ENCODE measurements around the gene WWTR1.

WWTR1 gene

DNA sequence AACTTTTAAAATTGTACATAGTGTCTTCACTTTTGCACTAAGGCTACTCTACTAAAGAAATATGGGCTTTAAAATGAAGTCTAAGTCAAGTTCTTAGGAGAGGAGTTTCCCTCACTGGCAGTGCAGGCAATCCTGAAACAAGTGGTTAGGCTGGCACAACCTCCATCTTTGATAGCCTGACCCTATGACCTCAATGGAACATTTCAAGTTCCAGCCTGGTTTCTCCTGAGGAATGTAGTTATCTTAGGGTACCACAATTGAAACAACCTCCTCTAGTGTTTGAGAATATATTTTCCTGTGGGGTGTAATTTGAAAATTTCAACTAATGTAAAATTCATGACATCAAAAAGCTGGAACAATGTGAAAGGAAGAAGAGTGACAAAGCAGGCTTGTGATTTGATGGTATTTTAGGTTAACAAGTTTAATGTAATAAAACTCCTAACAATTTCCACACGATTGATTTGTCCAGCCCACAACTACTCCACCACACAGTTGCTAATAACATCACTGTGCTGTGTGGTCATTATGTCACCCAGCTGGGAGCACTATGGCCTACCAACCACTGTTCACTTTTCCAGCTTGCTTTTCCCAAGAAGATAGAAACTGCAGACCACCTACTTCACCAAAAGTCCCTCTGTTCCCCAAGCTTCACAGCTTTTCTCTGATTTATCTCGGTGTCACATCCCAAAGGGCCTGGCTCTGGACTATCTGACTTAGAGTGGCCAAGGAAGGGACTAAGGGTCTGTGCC lies 1.8 kb downstream of the WWTR1 start:
- Histone ChIP-seq H3K4me3 (peak overlapping the region; percentile 82), H3K27ac (peak overlapping the region; percentile 98)
- DNase-seq (ENCODE audit: low spot score) = no peak
- TF ChIP-seq, protein P1, sequence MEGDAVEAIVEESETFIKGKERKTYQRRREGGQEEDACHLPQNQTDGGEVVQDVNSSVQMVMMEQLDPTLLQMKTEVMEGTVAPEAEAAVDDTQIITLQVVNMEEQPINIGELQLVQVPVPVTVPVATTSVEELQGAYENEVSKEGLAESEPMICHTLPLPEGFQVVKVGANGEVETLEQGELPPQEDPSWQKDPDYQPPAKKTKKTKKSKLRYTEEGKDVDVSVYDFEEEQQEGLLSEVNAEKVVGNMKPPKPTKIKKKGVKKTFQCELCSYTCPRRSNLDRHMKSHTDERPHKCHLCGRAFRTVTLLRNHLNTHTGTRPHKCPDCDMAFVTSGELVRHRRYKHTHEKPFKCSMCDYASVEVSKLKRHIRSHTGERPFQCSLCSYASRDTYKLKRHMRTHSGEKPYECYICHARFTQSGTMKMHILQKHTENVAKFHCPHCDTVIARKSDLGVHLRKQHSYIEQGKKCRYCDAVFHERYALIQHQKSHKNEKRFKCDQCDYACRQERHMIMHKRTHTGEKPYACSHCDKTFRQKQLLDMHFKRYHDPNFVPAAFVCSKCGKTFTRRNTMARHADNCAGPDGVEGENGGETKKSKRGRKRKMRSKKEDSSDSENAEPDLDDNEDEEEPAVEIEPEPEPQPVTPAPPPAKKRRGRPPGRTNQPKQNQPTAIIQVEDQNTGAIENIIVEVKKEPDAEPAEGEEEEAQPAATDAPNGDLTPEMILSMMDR (IDR thresholded peaks at IDR 0.05) = no peak

DNA sequence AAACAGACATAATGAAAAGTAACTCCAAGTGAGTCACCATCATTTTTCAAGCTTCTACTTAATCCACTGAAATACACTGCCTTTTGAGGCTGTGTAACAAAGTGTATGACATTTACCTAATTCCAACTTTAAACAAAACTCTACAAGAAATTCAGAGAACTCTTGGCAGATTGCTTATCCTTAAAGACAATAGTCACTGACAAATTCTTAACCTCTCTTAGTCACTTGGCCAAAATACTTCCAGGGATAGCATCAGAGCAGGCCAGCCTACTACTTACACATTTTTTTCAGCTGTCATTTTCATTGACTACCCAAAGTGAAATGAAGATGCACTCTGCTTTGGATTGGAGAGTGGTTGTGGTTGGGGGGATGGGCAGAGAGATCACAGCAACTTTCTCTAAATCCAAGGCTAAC lies 3.6 kb downstream of the WWTR1 start:
- no peak for DNase-seq (ENCODE audit: low spot score)
- Histone ChIP-seq H3K27ac (peak overlapping the region; percentile 50 to 98), H3K4me3 (peak overlapping the region; percentile 82)
- TF ChIP-seq, protein P1 (IDR thresholded peaks at IDR 0.05) = no peak

DNA sequence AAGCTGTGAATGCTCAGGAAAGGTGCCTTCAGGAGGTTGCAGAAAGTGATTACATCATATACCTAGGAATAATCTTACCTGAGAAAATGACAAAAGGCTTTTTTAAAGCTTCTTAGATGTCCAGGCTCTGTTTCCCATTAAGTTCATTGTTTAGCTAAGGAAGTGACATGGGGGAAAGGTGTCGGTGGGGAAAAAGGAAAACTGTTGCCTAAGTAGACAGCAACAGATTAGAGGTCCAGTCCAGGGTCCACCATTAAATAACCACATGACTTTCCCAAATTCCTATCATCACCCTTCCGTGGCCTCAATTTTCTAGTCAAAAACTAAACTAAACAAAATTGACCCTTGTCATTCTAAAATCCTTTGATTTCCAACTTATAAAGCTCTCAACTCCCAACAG lies 4.3 kb downstream of the WWTR1 start:
- DNase-seq (ENCODE audit: low spot score) = no peak
- Histone ChIP-seq H3K27ac (peak overlapping the region; percentile 43 to 98), H3K4me3 (peak overlapping the region; percentile 82)
- TF ChIP-seq, protein P1 (IDR thresholded peaks at IDR 0.05) = no peak

DNA sequence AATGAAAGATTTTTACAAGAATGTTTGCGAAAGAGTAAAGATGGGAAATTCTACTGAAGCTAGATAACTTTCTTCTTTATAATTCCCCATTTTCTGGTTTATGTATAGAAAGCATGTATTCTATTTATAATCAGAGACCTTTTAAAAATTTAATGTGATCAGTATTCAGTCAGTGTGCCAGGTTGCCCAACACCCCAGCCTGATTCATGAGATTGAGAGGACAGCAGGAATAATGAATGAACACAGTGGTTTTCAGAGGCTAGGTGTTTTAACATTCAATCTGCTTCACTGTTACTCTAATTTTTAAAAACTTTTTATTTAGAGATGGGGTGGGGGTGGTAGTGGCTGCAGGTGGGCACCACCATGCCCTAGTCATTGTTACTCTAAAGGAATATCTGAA lies 4.7 kb downstream of the WWTR1 start:
- H3K27ac ChIP-seq = peak overlapping the region; percentile 32 to 43
- DNase-seq (ENCODE audit: low spot score) = no peak
- H3K4me3 ChIP-seq = peak overlapping the region; percentile 82
- TF ChIP-seq, protein P1 (IDR thresholded peaks at IDR 0.05) = no peak

DNA sequence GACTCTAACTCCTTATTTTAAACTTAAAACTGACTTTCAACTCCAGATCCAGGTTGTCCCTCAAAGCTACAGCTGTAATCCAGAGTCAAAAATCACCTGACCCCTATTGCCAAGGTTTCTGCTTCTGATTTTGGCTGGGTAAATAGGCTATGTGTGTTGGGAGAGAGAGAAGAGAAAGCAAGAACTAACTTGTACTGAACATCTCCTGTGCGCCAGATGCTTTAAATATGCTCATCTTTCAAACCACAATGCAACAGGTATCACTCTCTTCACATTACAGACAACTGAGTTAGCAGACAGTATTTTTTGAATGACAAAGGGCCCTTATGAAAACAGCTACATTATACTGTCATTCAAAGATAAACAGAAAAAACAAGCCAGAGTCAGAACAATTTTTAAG lies 7.0 kb downstream of the WWTR1 start:
- DNase-seq (ENCODE audit: low spot score) = no peak
- TF ChIP-seq, protein P1 (IDR thresholded peaks at IDR 0.05) = no peak
- Histone ChIP-seq H3K4me3 (peak overlapping the region; percentile 39), H3K27ac (peak overlapping the region in 1 of 2 donors; percentile 23)

DNA sequence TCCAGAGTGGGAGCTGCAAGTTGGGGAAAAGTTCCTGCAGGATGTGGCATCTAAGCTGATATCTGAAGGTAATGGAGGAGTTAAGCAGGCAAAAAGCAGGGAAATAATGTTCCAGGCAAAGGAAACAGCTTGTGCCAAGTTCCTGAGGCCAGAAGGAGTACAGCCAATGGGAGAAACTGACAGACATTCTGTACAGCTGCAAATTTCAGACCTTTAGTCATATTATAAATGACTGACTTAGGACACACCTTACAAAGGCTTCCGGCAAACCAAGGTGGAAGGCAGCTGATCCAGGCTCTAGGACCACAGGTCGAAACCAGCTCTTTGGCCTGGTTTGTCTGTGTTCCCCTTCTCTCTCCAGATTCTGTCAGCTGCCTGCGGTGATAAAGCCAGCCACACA lies 9.3 kb downstream of the WWTR1 start:
- TF ChIP-seq, protein P1 (IDR thresholded peaks at IDR 0.05) = no peak
- Histone ChIP-seq H3K27ac (peak overlapping the region; percentile 46 to 64), H3K4me3 (peak overlapping the region; percentile 17)
- no peak for DNase-seq (ENCODE audit: low spot score)

DNA sequence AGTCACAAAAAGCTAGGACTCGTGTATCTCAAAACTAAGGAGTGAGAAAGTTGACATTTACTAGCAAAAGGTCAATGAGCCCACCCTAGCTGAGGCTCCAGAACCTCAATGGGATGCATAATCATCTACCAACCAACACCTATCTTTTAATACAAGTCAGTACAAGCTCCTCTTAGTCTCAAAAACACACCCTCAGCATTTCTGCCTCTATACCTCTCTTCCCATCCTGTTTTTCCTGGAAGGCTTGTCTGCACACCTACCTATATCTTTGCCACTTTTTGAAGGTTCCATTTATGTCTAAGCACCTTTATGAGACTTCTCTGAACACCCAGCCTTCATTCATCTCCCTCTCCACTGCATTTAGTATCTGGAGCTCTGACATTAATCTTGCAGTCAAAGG lies 10.0 kb downstream of the WWTR1 start:
- Histone ChIP-seq H3K4me3 (peak overlapping the region; percentile 17), H3K27ac (peak overlapping the region in 1 of 2 donors; percentile 13)
- TF ChIP-seq, protein P1 (IDR thresholded peaks at IDR 0.05) = no peak
- DNase-seq (ENCODE audit: low spot score) = no peak

Data from coronary artery (tissue), 2 donors.